HCT116 (cell line): ENCODE data around the gene FAM234A. TPM values are rescaled to one million over a fixed set of nuclear protein-coding genes. Genes with fewer than 3 reads are reported as not detected.

Experiments
- ATAC-seq: fragments of 200-7000 bp; cut with Tn5 transposase; 2 replicates; pipeline ENCODE4 v1.9.1; 2020; ENCODE audit warnings: mild to moderate bottlenecking, moderate library complexity
- BruUV-seq: library from RNA; stranded (reverse); fragments of 400-500 nt; replicated peaks from 2 replicates; lab custom pipeline; 2021; lab: Mats Ljungman, UMichigan
- CTCF ChIA-PET: fragments of 300-600 bp; sonication (Branson Sonifier 250); formaldehyde crosslinking; loops from one replicate; lab custom pipeline; 2021; ENCODE audit warnings: antibody characterized with exemption; lab: Charles Lee
- POLR2A ChIA-PET: fragments of 300-600, 350-600 bp; sonication (Branson Sonifier 250); formaldehyde crosslinking; loops from one replicate; lab custom pipeline; 2021; ENCODE audit warnings: antibody characterized with exemption; lab: Charles Lee
- RAD21 ChIA-PET, 2 experiments: fragments of 300-600 bp; sonication (Branson Sonifier 250); formaldehyde crosslinking; loops; one replicate each; lab custom pipeline; 2023; ENCODE audit warnings: low total read pairs in 2 of 2; ENCODE audit not compliant: uncharacterized antibody in 2 of 2, unreplicated experiment in 2 of 2, low non-redundant PET in 1 of 2; lab: Charles Lee
- DNase-seq: peaks from one replicate; pipeline ENCODE4 v3.0.0-alpha.2; 2010; ENCODE audit warnings: low read depth, low spot score
- H2AFZ ChIP-seq: fragments of 200-600 bp; shearing (Covaris generic), sonication (generic); 2 replicates; pipeline ENCODE4 v1.6.1; 2017; ENCODE audit warnings: low read depth, mixed run types, mixed read lengths, antibody characterized with exemption, low read length; ENCODE audit not compliant: poor library complexity, severe bottlenecking
- H3K27ac ChIP-seq: 2 replicates; pipeline ENCODE4 v1.5.1; 2012; ENCODE audit warnings: low read depth, low read length
- H3K27me3 ChIP-seq: fragments of 200-600 bp; sonication (generic); 2 replicates; pipeline ENCODE4 v1.6.1; 2016; ENCODE audit warnings: mixed run types, low read length, mixed read lengths; ENCODE audit not compliant: insufficient read depth
- H3K36me3 ChIP-seq, 2 experiments: fragments of 200-500 bp in 1 of 2; fragments of 200-600 bp in 1 of 2; sonication (Bioruptor generic) in 1 of 2; sonication (generic) in 1 of 2; 2 replicates each; pipeline versions ENCODE4 v1.5.1 to v1.6.1; 2014 to 2016; ENCODE audit warnings: low read length in 2 of 2, inconsistent platforms in 1 of 2, mixed read lengths in 1 of 2, mixed run types in 1 of 2; ENCODE audit not compliant: insufficient read depth in 2 of 2, control insufficient read depth in 1 of 2
- H3K4me1 ChIP-seq, 2 experiments: fragments of 200-600 bp in 1 of 2; sonication (generic) in 1 of 2; 2 replicates each; pipeline versions ENCODE4 v1.5.1 to v1.6.1; 2012 to 2017; ENCODE audit warnings: low read length in 2 of 2, inconsistent platforms in 1 of 2, mild to moderate bottlenecking in 1 of 2, mixed read lengths in 1 of 2, mixed run types in 1 of 2, moderate library complexity in 1 of 2; ENCODE audit not compliant: insufficient read depth in 2 of 2, control insufficient read depth in 1 of 2
- H3K4me2 ChIP-seq: fragments of 200-600 bp; sonication (generic); 2 replicates; pipeline ENCODE4 v1.6.1; 2017; ENCODE audit warnings: mixed run types, low read length, mixed read lengths
- H3K4me3 ChIP-seq, 2 experiments: fragments of 200-600 bp in 1 of 2; sonication (generic) in 1 of 2; replicated peaks in 1 of 2; 2 replicates each; pipeline ENCODE4 v1.5.1; 2011 to 2016; ENCODE audit warnings: low read length in 2 of 2, control low read depth in 1 of 2, low read depth in 1 of 2, mild to moderate bottlenecking in 1 of 2, mixed read lengths in 1 of 2, mixed run types in 1 of 2
- H3K79me2 ChIP-seq: fragments of 200-600 bp; sonication (generic); 2 replicates; pipeline ENCODE4 v1.6.1; 2017; ENCODE audit warnings: mild to moderate bottlenecking, mixed run types, low read length, moderate library complexity, mixed read lengths; ENCODE audit not compliant: insufficient read depth
- H3K9ac ChIP-seq: fragments of 200-600 bp; sonication (generic); 2 replicates; pipeline ENCODE4 v1.6.1; 2016; ENCODE audit warnings: low read length, mixed read lengths
- H3K9me2 ChIP-seq: fragments of 200-600 bp; sonication (generic), shearing (Covaris generic); 2 replicates; pipeline ENCODE4 v1.6.1; 2017; ENCODE audit warnings: mixed run types, mild to moderate bottlenecking, moderate library complexity; ENCODE audit not compliant: insufficient read depth
- H3K9me3 ChIP-seq, 2 experiments: fragments of 200-500 bp in 1 of 2; fragments of 200-600 bp in 1 of 2; sonication (Bioruptor generic) in 1 of 2; sonication (generic) in 1 of 2; 2 replicates each; pipeline ENCODE4 v1.6.1; 2014 to 2017; ENCODE audit warnings: low read length in 2 of 2, mixed read lengths in 2 of 2, inconsistent platforms in 1 of 2, low read depth in 1 of 2, mild to moderate bottlenecking in 1 of 2, mixed run types in 1 of 2, moderate library complexity in 1 of 2; ENCODE audit not compliant: control insufficient read depth in 1 of 2, insufficient read depth in 1 of 2
- H4K20me1 ChIP-seq: fragments of 200-600 bp; sonication (generic), shearing (Covaris generic); 2 replicates; pipeline ENCODE4 v1.6.1; 2017; ENCODE audit warnings: mixed run types, mild to moderate bottlenecking, moderate library complexity; ENCODE audit not compliant: insufficient read depth
- ELF1 ChIP-seq: IDR thresholded peaks from 2 replicates; pipeline ENCODE4 v1.6.1; 2012; ENCODE audit warnings: low read depth, borderline replicate concordance
- EZH2phosphoT487 ChIP-seq: fragments of 200-600 bp; IDR thresholded peaks from 2 replicates; pipeline ENCODE4 v1.6.1; 2018; ENCODE audit warnings: antibody characterized with exemption, borderline replicate concordance
- FOSL1 ChIP-seq: IDR thresholded peaks from 2 replicates; pipeline ENCODE4 v1.6.1; 2012; ENCODE audit warnings: low read depth
- JUND ChIP-seq: IDR thresholded peaks from 2 replicates; pipeline ENCODE4 v1.6.1; 2012
- POLR2A ChIP-seq: IDR thresholded peaks from 2 replicates; pipeline ENCODE4 v1.7.0; 2011; ENCODE audit warnings: borderline replicate concordance; ENCODE audit not compliant: insufficient read depth, insufficient read length; ENCODE audit errors: extremely low read depth
- POLR2AphosphoS5 ChIP-seq: IDR thresholded peaks from 2 replicates; pipeline ENCODE4 v1.6.1; 2011; ENCODE audit warnings: mild to moderate bottlenecking, low read depth, low read length, moderate library complexity
- SIN3A ChIP-seq: IDR thresholded peaks from 2 replicates; pipeline ENCODE4 v1.6.1; 2012; ENCODE audit warnings: low read depth
- SRF ChIP-seq: IDR thresholded peaks from 2 replicates; pipeline ENCODE4 v1.6.1; 2012; ENCODE audit warnings: low read depth
- YY1 ChIP-seq: IDR thresholded peaks from 2 replicates; pipeline ENCODE4 v1.6.1; 2011; ENCODE audit warnings: low read length, low read depth, moderate library complexity, mild to moderate bottlenecking; ENCODE audit not compliant: insufficient replicate concordance; ENCODE audit errors: extremely low read depth
- ZFX ChIP-seq: fragments of 450-650 bp; IDR thresholded peaks from 2 replicates; pipeline ENCODE4 v1.6.1; 2017
- ZNF274 ChIP-seq: fragments of 200-500 bp; sonication (Bioruptor generic); IDR thresholded peaks from 2 replicates; pipeline ENCODE4 v1.6.1; 2014; ENCODE audit warnings: mild to moderate bottlenecking, low read depth, low read length, inconsistent platforms
- intact Hi-C: fragments of 100-400 bp; cut with micrococcal nuclease; formaldehyde crosslinking; loops from 2 replicates; pipeline ENCODE4 v1.10.0; 2022
- total RNA-seq: library from RNA; stranded (reverse); gene quantifications from one replicate; pipeline ENCODE4 v1.2.1, GENCODE V29; 2021; ENCODE audit not compliant: unreplicated experiment
- TF ChIP-seq, protein P1 (sequence below): IDR thresholded peaks from 2 replicates; pipeline ENCODE4 v1.6.1; 2012; ENCODE audit warnings: low read depth
- TF ChIP-seq, protein P2 (sequence below): IDR thresholded peaks from 2 replicates; pipeline ENCODE4 v1.6.1; 2012
- TF ChIP-seq, protein P3 (sequence below): IDR thresholded peaks from 2 replicates; pipeline ENCODE4 v1.6.1; 2011; ENCODE audit warnings: mild to moderate bottlenecking, low read length, moderate library complexity; ENCODE audit not compliant: insufficient replicate concordance; ENCODE audit errors: extremely low read depth
- TF ChIP-seq, protein P4 (sequence below): IDR thresholded peaks from 2 replicates; pipeline ENCODE4 v1.6.1; 2012

FAM234A gene
- total RNA-seq, 1 experiment from 2014 or later: 36.4 TPM

DNA sequence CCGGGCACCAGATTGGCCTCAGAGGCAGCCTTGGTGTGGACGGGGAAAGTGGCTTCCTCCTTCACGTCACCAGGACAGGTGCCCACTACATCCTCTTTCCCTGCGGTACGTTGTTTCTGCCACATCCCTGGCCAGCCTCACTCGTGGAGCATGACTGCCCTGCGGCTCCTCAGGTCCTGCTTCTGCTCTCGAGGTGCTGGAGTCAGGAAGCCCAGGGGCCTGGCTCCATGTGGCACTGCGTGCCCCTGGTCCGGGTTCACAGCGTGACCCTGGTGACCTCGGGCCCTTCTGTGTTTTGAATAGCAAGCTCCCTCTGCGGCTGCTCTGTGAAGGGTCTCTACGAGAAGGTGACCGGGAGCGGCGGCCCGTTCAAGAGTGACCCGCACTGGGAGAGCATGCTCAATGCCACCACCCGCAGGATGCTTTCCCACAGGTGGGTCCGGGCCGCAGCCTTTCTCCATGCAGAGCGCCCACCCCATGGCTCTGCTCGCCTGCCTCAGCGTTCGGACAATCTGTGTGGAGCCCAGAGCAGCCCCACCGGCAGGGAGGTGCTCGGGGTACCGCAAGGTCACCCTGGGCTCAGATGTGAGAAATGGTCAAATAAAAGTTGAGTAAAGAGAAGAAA lies 27.6 kb downstream of the FAM234A start:
- no peak overlapping the region for H3K27ac ChIP-seq
- H3K79me2 ChIP-seq: no peaks in the 10 kb centered on the region
- no peaks in the 10 kb centered on the region for H3K4me1 ChIP-seq
- no peak overlapping the region for H3K4me2 ChIP-seq
- no peak overlapping the region for H3K4me3 ChIP-seq
- H2AFZ ChIP-seq: no peak overlapping the region
- POLR2A ChIA-PET: no interaction called here
- DNase-seq (no peak), ATAC-seq (no peak)
- intact Hi-C loops: no loop called here
- H4K20me1 ChIP-seq: no peaks in the 10 kb centered on the region
- no TSS peak for BruUV-seq
- H3K36me3 ChIP-seq: no peaks in the 10 kb centered on the region
- RAD21 ChIA-PET: no interaction called here
- H3K9me2 ChIP-seq: no peaks in the 10 kb centered on the region
- TF ChIP-seq SRF: no peak
- no peak for TF ChIP-seq SIN3A
- no peak for TF ChIP-seq JUND
- TF ChIP-seq, protein P1, sequence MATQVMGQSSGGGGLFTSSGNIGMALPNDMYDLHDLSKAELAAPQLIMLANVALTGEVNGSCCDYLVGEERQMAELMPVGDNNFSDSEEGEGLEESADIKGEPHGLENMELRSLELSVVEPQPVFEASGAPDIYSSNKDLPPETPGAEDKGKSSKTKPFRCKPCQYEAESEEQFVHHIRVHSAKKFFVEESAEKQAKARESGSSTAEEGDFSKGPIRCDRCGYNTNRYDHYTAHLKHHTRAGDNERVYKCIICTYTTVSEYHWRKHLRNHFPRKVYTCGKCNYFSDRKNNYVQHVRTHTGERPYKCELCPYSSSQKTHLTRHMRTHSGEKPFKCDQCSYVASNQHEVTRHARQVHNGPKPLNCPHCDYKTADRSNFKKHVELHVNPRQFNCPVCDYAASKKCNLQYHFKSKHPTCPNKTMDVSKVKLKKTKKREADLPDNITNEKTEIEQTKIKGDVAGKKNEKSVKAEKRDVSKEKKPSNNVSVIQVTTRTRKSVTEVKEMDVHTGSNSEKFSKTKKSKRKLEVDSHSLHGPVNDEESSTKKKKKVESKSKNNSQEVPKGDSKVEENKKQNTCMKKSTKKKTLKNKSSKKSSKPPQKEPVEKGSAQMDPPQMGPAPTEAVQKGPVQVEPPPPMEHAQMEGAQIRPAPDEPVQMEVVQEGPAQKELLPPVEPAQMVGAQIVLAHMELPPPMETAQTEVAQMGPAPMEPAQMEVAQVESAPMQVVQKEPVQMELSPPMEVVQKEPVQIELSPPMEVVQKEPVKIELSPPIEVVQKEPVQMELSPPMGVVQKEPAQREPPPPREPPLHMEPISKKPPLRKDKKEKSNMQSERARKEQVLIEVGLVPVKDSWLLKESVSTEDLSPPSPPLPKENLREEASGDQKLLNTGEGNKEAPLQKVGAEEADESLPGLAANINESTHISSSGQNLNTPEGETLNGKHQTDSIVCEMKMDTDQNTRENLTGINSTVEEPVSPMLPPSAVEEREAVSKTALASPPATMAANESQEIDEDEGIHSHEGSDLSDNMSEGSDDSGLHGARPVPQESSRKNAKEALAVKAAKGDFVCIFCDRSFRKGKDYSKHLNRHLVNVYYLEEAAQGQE: no peak
- TF ChIP-seq ELF1: no peak
- TF ChIP-seq POLR2A: no peak
- no peak for TF ChIP-seq YY1
- TF ChIP-seq ZFX: no peak
- no peak for TF ChIP-seq POLR2AphosphoS5
- TF ChIP-seq, protein P2, sequence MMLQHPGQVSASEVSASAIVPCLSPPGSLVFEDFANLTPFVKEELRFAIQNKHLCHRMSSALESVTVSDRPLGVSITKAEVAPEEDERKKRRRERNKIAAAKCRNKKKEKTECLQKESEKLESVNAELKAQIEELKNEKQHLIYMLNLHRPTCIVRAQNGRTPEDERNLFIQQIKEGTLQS: no peak
- TF ChIP-seq ZNF274: no peak
- TF ChIP-seq, protein P3, sequence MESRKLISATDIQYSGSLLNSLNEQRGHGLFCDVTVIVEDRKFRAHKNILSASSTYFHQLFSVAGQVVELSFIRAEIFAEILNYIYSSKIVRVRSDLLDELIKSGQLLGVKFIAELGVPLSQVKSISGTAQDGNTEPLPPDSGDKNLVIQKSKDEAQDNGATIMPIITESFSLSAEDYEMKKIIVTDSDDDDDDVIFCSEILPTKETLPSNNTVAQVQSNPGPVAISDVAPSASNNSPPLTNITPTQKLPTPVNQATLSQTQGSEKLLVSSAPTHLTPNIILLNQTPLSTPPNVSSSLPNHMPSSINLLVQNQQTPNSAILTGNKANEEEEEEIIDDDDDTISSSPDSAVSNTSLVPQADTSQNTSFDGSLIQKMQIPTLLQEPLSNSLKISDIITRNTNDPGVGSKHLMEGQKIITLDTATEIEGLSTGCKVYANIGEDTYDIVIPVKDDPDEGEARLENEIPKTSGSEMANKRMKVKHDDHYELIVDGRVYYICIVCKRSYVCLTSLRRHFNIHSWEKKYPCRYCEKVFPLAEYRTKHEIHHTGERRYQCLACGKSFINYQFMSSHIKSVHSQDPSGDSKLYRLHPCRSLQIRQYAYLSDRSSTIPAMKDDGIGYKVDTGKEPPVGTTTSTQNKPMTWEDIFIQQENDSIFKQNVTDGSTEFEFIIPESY: no peak
- TF ChIP-seq, protein P4, sequence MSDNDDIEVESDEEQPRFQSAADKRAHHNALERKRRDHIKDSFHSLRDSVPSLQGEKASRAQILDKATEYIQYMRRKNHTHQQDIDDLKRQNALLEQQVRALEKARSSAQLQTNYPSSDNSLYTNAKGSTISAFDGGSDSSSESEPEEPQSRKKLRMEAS: no peak
- no peak for TF ChIP-seq EZH2phosphoT487
- TF ChIP-seq FOSL1: no peak
- H3K9ac ChIP-seq: no peak overlapping the region
- H3K9me3 ChIP-seq: no peaks in the 10 kb centered on the region
- CTCF ChIA-PET: no interaction called here
- H3K27me3 ChIP-seq: no peaks in the 10 kb centered on the region
